GM23338 (cell line): ENCODE results near the gene GSDMA. TPM values are rescaled to one million over a fixed set of nuclear protein-coding genes. Genes with fewer than 3 reads are reported as not detected.
A peak's percentile ranks its signal among the peaks of the same experiment; 100 is the strongest.

Source experiments
- ATAC-seq: fragments of 200-7000 bp; cut with Tn5 transposase; 3 replicates; pipeline ENCODE4 v1.9.1; 2020
- DNase-seq: peaks from one replicate; pipeline ENCODE4 v3.0.0-alpha.2; 2015; ENCODE audit warnings: low spot score
- H2AFZ ChIP-seq: fragments of 200-600 bp; sonication (generic); 2 replicates; pipeline ENCODE4 v1.8.0; 2016; ENCODE audit warnings: antibody characterized with exemption, mild to moderate bottlenecking, moderate library complexity
- H3F3A ChIP-seq: fragments of 200-600 bp; sonication (generic); replicated peaks from 2 replicates; pipeline ENCODE4 v1.8.0; 2017; ENCODE audit warnings: antibody characterized with exemption, mixed run types, low read depth
- H3K27ac ChIP-seq: fragments of 200-600 bp; sonication (generic); 2 replicates; pipeline ENCODE4 v1.6.1; 2016; ENCODE audit warnings: low read depth
- H3K27me3 ChIP-seq: fragments of 200-600 bp; sonication (generic); 2 replicates; pipeline ENCODE4 v1.8.0; 2016; ENCODE audit warnings: mild to moderate bottlenecking, mixed run types, moderate library complexity; ENCODE audit not compliant: insufficient read depth
- H3K36me3 ChIP-seq: fragments of 200-600 bp; sonication (generic); 2 replicates; pipeline ENCODE4 v1.8.0; 2016; ENCODE audit warnings: mild to moderate bottlenecking; ENCODE audit not compliant: insufficient read depth
- H3K4me1 ChIP-seq: fragments of 200-600 bp; sonication (generic); 2 replicates; pipeline ENCODE4 v1.8.0; 2016; ENCODE audit warnings: mild to moderate bottlenecking, moderate library complexity; ENCODE audit not compliant: insufficient read depth
- H3K4me2 ChIP-seq: fragments of 200-600 bp; sonication (generic); 2 replicates; pipeline ENCODE4 v1.7.1; 2017; ENCODE audit warnings: mixed run types
- H3K4me3 ChIP-seq: fragments of 200-600 bp; sonication (generic); 2 replicates; pipeline ENCODE4 v1.6.1; 2016; ENCODE audit warnings: mixed run types
- H3K79me2 ChIP-seq: fragments of 200-600 bp; sonication (generic); replicated peaks from 2 replicates; pipeline ENCODE4 v1.8.0; 2017; ENCODE audit warnings: mild to moderate bottlenecking; ENCODE audit not compliant: insufficient read depth
- H3K9me2 ChIP-seq: fragments of 200-600 bp; sonication (generic); 2 replicates; pipeline ENCODE4 v1.8.0; 2017; ENCODE audit not compliant: insufficient read depth
- H4K20me1 ChIP-seq: fragments of 200-600 bp; sonication (generic); replicated peaks from 2 replicates; pipeline ENCODE4 v1.8.0; 2017; ENCODE audit warnings: mild to moderate bottlenecking; ENCODE audit not compliant: insufficient read depth
- H3K27ac Mint-ChIP-seq: 2 replicates; pipeline ENCODE4 v1.8.0; 2020; ENCODE audit warnings: inconsistent platforms, mild to moderate bottlenecking, moderate library complexity, mixed read lengths
- H3K27me3 Mint-ChIP-seq: 3 replicates; pipeline ENCODE4 v1.8.0; 2022; ENCODE audit warnings: low read depth, mild to moderate bottlenecking, moderate library complexity, mixed read lengths, inconsistent platforms; ENCODE audit not compliant: insufficient read depth, poor library complexity
- H3K36me3 Mint-ChIP-seq: 3 replicates; pipeline ENCODE4 v1.8.0; 2021; ENCODE audit warnings: low read depth, mild to moderate bottlenecking, inconsistent platforms, moderate library complexity, mixed read lengths
- H3K4me1 Mint-ChIP-seq: 3 replicates; pipeline ENCODE4 v1.8.0; 2020; ENCODE audit warnings: mild to moderate bottlenecking, inconsistent platforms, mixed read lengths
- H3K4me3 Mint-ChIP-seq: 3 replicates; pipeline ENCODE4 v1.8.0; 2021; ENCODE audit warnings: moderate library complexity, mild to moderate bottlenecking, inconsistent platforms, mixed read lengths
- H3K9me3 Mint-ChIP-seq: 3 replicates; pipeline ENCODE4 v1.8.0; 2020; ENCODE audit warnings: moderate library complexity, mild to moderate bottlenecking, inconsistent platforms, mixed read lengths
- CREB1 ChIP-seq: fragments of 250-450 bp; sonication (Bioruptor Pico); IDR thresholded peaks from 2 replicates; pipeline ENCODE4 v1.5.0; 2020; ENCODE audit warnings: low read depth, mild to moderate bottlenecking, moderate library complexity
- ETS1 ChIP-seq: IDR thresholded peaks from 2 replicates; pipeline ENCODE4 v1.6.1; 2016; ENCODE audit warnings: antibody characterized with exemption
- EZH2 ChIP-seq: fragments of 200-600 bp; sonication (generic); IDR thresholded peaks from one replicate; pipeline ENCODE4 v1.8.0; 2017; ENCODE audit warnings: antibody characterized with exemption, mild to moderate bottlenecking, low read depth; ENCODE audit not compliant: unreplicated experiment
- EZH2phosphoT487 ChIP-seq: fragments of 200-600 bp; sonication (generic); IDR thresholded peaks from one replicate; pipeline ENCODE4 v1.8.1; 2018; ENCODE audit warnings: antibody characterized with exemption; ENCODE audit not compliant: unreplicated experiment
- JUNB ChIP-seq: IDR thresholded peaks from one replicate; pipeline ENCODE4 v1.6.1; 2016; ENCODE audit warnings: antibody characterized with exemption; ENCODE audit not compliant: unreplicated experiment
- NANOG ChIP-seq: IDR thresholded peaks from 2 replicates; pipeline ENCODE4 v1.6.1; 2016; ENCODE audit warnings: antibody characterized with exemption, borderline replicate concordance
- POLR2AphosphoS5 ChIP-seq: IDR thresholded peaks from 2 replicates; pipeline ENCODE4 v1.6.1; 2016; ENCODE audit warnings: antibody characterized with exemption, low read depth
- STAT1 ChIP-seq: IDR thresholded peaks from one replicate; pipeline ENCODE4 v1.6.1; 2016; ENCODE audit warnings: antibody characterized with exemption; ENCODE audit not compliant: unreplicated experiment
- ZNF114 ChIP-seq: fragments of 250-450 bp; sonication (Bioruptor Pico); IDR thresholded peaks from 2 replicates; pipeline ENCODE4 v1.5.0; 2020; ENCODE audit warnings: mild to moderate bottlenecking, moderate library complexity
- ZNF331 ChIP-seq: fragments of 250-450 bp; sonication (Bioruptor Pico); IDR thresholded peaks from 2 replicates; pipeline ENCODE4 v1.5.0; 2020; ENCODE audit warnings: low read depth, mild to moderate bottlenecking, moderate library complexity
- ZNF462 ChIP-seq: fragments of 250-450 bp; sonication (Bioruptor Pico); IDR thresholded peaks from 2 replicates; pipeline ENCODE4 v1.5.0; 2020; ENCODE audit warnings: mild to moderate bottlenecking, moderate library complexity
- polyA plus RNA-seq: library from polyadenylated mRNA; unstranded; fragments of >200 nt; fragmentation: Nextera tagmentation; extraction: Ambion mirVana; gene quantifications from 2 replicates; pipeline ENCODE4 v1.2.1, GENCODE V29; 2016
- total RNA-seq: library from RNA; depleted of rRNA; stranded (reverse); fragments of >200 nt; shearing (Covaris generic); gene quantifications from 2 replicates; pipeline ENCODE4 v1.2.3, GENCODE V29; 2014
- TF ChIP-seq, protein P1 (sequence below), 2 experiments: fragments of 200-600 bp in 1 of 2; sonication (generic) in 1 of 2; conservative IDR thresholded peaks; 2 replicates each; pipeline versions ENCODE4 v1.5.1 to v1.6.1; 2016 to 2017; ENCODE audit warnings: antibody characterized with exemption in 2 of 2, low read depth in 2 of 2, mild to moderate bottlenecking in 2 of 2, moderate library complexity in 1 of 2
- TF ChIP-seq, protein P2 (sequence below): IDR thresholded peaks from one replicate; pipeline ENCODE4 v1.6.1; 2018; ENCODE audit warnings: antibody characterized with exemption; ENCODE audit not compliant: unreplicated experiment

GSDMA gene
- total and polyA plus RNA-seq, 2 experiments from 2014 or later, result not detected

DNA sequence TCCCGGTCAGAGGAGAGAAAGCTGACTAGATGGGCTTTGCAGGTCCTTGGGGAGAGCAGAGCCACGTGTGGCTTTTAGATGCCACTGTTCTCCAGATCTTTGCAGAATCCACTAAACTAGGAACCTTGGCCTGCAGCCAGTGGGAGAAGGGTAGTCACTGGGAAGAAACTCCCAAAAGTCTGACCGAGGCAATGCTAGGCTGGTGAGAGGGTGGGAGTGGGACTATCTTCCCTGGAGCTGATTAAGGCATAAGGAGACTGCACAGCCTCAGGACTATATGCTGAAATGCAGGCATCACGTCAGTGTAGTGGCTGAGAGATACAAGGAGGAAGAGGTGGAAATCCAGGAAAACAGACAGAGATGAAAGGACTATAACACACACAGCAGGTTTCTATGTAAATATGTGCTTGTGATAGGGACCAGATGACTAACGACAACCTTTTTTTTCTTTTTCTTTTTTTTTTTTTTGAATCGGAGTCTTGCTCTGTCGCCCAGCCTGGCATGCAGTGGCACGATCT is 2.2 kb upstream of the GSDMA start:
- H2AFZ ChIP-seq, result peak overlapping the region; percentile 23; the same call in 1 of the 2 replicates
- H3K4me2 ChIP-seq, result no peak overlapping the region
- DNase-seq (no peak), ATAC-seq (no peak)
- peaks cover 16% of the 10 kb centered on the region for H3K27me3 Mint-ChIP-seq
- no peaks in the 10 kb centered on the region for H4K20me1 ChIP-seq
- H3K27ac ChIP-seq, result no peak overlapping the region
- H3K36me3 Mint-ChIP-seq, result no peaks in the 10 kb centered on the region
- H3F3A ChIP-seq, result no peaks in the 10 kb centered on the region
- H3K4me1 ChIP-seq, result no peaks in the 10 kb centered on the region
- H3K27ac Mint-ChIP-seq, result no peak overlapping the region
- peaks cover 8% of the 10 kb centered on the region for H3K4me1 Mint-ChIP-seq
- H3K27me3 ChIP-seq, result no peaks in the 10 kb centered on the region
- no peaks in the 10 kb centered on the region for H3K9me3 Mint-ChIP-seq
- no peaks in the 10 kb centered on the region for H3K9me2 ChIP-seq
- H3K4me3 Mint-ChIP-seq, result no peak overlapping the region
- H3K79me2 ChIP-seq, result no peaks in the 10 kb centered on the region
- TF ChIP-seq, protein P1, sequence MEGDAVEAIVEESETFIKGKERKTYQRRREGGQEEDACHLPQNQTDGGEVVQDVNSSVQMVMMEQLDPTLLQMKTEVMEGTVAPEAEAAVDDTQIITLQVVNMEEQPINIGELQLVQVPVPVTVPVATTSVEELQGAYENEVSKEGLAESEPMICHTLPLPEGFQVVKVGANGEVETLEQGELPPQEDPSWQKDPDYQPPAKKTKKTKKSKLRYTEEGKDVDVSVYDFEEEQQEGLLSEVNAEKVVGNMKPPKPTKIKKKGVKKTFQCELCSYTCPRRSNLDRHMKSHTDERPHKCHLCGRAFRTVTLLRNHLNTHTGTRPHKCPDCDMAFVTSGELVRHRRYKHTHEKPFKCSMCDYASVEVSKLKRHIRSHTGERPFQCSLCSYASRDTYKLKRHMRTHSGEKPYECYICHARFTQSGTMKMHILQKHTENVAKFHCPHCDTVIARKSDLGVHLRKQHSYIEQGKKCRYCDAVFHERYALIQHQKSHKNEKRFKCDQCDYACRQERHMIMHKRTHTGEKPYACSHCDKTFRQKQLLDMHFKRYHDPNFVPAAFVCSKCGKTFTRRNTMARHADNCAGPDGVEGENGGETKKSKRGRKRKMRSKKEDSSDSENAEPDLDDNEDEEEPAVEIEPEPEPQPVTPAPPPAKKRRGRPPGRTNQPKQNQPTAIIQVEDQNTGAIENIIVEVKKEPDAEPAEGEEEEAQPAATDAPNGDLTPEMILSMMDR (conservative IDR thresholded peaks at IDR 0.05; ENCODE audit: low read depth in 2 of 2), result no peak
- TF ChIP-seq JUNB, result no peak
- TF ChIP-seq ETS1, result no peak
- no peak for TF ChIP-seq EZH2
- no peak for TF ChIP-seq EZH2phosphoT487
- no peak for TF ChIP-seq ZNF331
- TF ChIP-seq, protein P2, sequence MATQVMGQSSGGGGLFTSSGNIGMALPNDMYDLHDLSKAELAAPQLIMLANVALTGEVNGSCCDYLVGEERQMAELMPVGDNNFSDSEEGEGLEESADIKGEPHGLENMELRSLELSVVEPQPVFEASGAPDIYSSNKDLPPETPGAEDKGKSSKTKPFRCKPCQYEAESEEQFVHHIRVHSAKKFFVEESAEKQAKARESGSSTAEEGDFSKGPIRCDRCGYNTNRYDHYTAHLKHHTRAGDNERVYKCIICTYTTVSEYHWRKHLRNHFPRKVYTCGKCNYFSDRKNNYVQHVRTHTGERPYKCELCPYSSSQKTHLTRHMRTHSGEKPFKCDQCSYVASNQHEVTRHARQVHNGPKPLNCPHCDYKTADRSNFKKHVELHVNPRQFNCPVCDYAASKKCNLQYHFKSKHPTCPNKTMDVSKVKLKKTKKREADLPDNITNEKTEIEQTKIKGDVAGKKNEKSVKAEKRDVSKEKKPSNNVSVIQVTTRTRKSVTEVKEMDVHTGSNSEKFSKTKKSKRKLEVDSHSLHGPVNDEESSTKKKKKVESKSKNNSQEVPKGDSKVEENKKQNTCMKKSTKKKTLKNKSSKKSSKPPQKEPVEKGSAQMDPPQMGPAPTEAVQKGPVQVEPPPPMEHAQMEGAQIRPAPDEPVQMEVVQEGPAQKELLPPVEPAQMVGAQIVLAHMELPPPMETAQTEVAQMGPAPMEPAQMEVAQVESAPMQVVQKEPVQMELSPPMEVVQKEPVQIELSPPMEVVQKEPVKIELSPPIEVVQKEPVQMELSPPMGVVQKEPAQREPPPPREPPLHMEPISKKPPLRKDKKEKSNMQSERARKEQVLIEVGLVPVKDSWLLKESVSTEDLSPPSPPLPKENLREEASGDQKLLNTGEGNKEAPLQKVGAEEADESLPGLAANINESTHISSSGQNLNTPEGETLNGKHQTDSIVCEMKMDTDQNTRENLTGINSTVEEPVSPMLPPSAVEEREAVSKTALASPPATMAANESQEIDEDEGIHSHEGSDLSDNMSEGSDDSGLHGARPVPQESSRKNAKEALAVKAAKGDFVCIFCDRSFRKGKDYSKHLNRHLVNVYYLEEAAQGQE, result no peak
- no peak for TF ChIP-seq CREB1 (CRISPR knock-in tag)
- no peak for TF ChIP-seq STAT1
- TF ChIP-seq POLR2AphosphoS5, result no peak
- TF ChIP-seq ZNF462, result no peak
- TF ChIP-seq NANOG, result no peak
- TF ChIP-seq ZNF114 (CRISPR knock-in tag), result no peak
- no peak overlapping the region for H3K4me3 ChIP-seq
- no peaks in the 10 kb centered on the region for H3K36me3 ChIP-seq
